Islet of Langerhans (tissue), 1 donor: Measurements from ENCODE around the gene SMIM22.

Experiments used
- FAIRE-seq: peaks from one replicate; lab custom pipeline; 2011; peaks lifted over from hg19 to GRCh38; lab: Jason Lieb, UNC

Gene SMIM22

GRCh38 chr16:4814542-4815173, 19.5 kb downstream of the SMIM22 start:
- FAIRE-seq, result no peak

GRCh38 chr16:4820652-4821051, 25.5 kb downstream of the SMIM22 start:
- no peak for FAIRE-seq

- FAIRE-seq, result no peak
Measured at GRCh38 chr16:4825196-4825595, 30.0 kb downstream of the SMIM22 start.

GRCh38 chr16:4826526-4826925, 31.4 kb downstream of the SMIM22 start:
- no peak for FAIRE-seq

GRCh38 chr16:4826980-4827379, 31.8 kb downstream of the SMIM22 start:
- no peak for FAIRE-seq

- FAIRE-seq, result no peak
Measured at GRCh38 chr16:4828567-4829321, 33.6 kb downstream of the SMIM22 start.

- FAIRE-seq, result no peak
Measured at GRCh38 chr16:4830408-4830807, 35.2 kb downstream of the SMIM22 start.

GRCh38 chr16:4831616-4832015, 36.4 kb downstream of the SMIM22 start:
- FAIRE-seq, result no peak

- FAIRE-seq, result no peak
Measured at GRCh38 chr16:4832698-4833343, 37.7 kb downstream of the SMIM22 start.

- no peak for FAIRE-seq
Measured at GRCh38 chr16:4833584-4833983, 38.4 kb downstream of the SMIM22 start.

- no peak for FAIRE-seq
Measured at GRCh38 chr16:4836727-4837126, 41.6 kb downstream of the SMIM22 start.

GRCh38 chr16:4837733-4838501, 42.7 kb downstream of the SMIM22 start:
- FAIRE-seq, result no peak

- FAIRE-seq, result no peak
Measured at GRCh38 chr16:4839942-4840341, 44.8 kb downstream of the SMIM22 start.

- no peak for FAIRE-seq
Measured at GRCh38 chr16:4840984-4841383, 45.8 kb downstream of the SMIM22 start.
